GM21528 (cell line): ENCODE results near the gene PES1.
"Not testable (repeated sequence)": the region's sequence is repeated elsewhere in the genome, so short reads cannot be mapped to it uniquely, and the experiment has no call there.

Experiments
- ATAC-seq: cut with Tn5 transposase; IDR thresholded peaks from one replicate; pipeline ENCODE4 v1.9.1; 2021; ENCODE audit warnings: mild to moderate bottlenecking, moderate library complexity; ENCODE audit not compliant: unreplicated experiment, low FRiP score

The PES1 gene

DNA sequence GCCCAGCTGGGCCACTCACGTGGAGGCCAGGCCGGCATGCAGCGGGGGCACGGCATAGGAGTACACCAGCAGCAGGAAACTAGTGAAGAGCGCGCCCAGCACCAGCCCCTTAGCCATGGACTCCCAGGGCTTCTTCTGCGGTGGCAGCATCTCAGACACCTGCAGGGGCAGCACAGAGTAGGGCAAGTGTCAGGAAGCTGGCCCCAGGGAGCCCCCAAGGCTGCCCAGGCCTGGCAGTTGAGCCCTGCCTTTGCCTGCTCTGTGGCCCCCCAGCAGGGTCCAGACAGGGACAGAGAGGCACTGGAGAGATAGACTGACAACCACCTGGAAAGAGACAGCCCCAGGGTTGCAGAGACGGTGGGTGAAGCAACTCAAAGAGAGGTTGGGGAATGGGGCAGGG lies 34.5 kb downstream of the PES1 start:
- ATAC-seq, result no peak

DNA sequence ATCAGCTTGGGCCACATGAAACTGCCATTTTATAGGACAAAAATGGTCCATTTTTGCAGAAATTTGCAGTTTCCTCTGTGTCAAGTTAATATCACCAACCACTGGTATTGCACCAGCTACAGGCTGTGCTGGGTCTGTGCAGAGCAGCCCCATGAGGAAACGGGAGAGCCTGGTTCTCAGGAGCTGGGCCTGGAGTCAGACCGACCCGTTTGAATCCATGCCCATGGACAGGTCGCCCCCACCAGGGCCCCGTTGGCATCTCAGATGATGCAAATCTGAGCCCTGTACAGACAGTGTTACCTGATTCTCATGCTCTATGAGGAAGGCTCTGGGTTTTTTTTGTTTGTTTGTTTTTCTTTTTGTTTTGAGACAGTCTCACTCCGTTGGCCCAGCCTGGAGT lies 35.3 kb downstream of the PES1 start:
- ATAC-seq, result no peak

DNA sequence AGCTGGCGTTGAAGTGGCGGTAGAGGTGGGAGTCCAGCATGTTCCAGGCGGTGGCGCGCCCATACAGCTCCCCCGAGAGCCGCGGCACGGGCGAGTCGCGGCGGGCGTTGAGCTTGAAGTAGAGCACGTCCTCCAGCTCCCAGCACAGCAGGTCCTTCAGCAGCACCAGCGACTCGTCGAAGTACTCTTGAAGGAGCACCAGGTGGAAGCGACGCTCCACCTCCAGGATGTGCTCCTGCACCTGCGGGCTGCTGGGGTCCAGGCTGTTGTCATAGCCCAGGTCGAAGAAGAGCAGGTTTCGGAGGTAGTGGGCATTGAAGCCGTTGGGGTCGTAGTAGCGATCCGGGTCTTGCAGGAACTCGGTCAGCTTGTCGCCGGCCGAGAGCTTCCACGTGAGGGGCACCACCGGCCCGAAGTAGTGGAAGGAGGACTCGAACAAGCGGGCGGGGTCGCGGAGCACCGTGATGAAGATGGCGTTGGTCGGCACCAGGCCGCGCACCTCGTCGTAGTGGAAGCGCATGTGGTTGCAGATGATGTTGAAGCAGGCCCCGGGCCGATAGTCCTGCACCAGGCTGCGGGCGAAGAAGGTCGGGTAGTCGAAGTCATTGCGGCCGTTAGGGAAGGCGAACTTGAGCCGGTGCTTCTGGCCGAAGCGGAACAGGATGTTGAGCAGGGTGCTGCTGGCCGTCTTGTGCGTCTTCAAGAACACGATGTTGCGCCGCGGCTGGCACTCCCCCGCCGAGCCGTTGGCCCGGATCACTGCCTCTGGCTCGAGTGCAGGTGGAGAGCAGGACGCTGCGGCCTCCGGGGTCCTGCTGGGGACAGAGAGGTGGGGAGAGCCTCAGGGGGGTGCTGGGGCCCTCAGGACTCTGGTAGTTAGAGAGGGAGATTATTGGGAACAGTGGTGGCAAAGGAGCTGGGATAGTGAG lies 36.2 kb downstream of the PES1 start:
- ATAC-seq, result no peak

DNA sequence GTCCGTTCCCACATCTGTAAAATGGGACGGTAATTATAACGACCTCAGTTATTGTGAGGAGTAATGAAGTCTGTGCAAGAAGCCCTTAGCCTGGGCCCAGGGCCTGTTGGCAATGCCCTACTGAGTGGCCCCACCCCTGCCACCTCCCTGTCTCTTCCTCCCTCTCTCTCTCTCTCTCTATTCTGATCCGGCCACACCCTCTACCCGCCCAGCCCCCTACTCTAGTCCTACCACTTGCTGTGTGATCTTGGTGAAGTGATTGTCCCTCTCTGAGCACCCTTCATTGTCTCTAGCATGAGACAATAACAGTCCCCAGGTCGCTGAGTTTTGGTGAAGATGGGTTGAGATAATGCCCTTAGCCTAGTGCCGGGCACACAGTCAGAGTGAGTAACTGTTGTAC lies 37.7 kb downstream of the PES1 start:
- no peak for ATAC-seq

DNA sequence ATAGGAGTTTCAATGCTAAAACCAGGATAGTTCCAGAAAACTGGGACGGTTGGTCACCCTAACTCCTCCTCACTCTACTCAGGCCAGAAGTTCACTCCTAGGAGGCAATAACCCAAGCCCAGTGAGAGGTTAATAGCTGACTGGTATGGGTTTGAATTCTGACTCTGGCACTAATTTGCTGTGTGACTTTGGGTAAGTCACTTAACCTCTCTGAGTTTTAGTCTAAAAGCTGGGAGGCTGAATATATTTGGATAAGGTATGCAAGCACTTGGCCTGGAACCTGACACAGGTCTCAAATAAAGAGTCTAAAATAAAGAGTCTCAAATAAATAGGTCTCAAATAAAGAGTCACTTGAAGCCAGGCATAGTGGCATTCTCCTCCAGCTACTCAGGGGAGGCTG lies 39.0 kb downstream of the PES1 start:
- ATAC-seq, result no peak

DNA sequence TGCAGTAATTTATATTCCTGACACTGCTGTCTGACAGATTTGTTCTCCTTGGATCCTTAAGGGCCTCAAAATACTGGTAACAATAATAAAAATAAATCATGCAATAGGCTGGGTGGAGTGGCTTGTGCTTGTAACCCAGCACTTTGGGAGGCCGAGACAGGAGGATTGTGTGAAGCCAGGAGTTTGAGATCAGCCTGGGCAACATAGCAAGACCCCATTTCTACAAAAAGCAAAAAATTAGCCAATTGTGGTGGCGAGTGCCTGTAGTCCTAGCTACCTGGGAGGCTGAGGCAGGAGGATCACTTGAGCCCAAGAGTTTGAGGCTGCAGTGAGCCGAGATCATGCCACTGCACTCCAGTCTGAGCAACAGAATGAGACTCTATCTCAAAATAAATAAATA lies 39.9 kb downstream of the PES1 start:
- ATAC-seq, result not testable (repeated sequence)

DNA sequence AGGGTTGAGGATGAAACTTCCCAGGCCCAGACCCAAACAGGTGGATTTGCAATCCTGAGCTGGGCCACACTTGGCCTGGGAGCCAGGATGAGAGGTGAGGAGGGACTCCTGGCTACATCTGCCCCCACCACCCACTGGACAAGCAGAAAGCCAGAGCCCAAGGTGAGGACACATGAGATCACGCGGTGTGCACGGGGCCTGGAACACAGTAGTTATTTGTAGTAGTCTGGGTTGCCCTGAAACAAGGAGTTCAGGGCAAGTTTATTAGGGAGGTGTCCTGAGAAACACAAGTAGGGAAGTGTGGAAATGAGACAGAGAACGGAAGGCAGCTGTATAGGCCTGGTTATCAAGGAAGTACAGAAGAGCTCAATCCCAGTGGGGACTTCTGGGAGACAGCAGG lies 44.5 kb downstream of the PES1 start:
- no peak for ATAC-seq

DNA sequence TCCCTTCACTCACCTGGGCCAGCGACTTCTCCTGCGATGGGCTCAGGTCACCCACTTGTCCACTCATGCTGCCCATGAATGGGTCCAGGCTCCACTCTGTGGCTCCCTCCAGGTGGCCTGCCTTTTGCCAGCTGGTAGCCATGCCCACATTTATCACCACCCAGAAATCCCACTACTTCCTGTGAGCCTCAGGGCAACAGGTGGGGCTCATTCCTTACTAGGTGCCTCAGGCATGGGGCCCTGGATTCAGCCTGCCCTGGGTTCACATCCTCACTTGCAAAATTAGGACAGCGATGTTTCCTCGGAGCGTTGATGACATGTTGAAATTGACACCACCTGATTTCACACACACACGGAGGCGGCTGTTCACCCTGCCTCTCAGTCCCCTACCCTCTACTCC lies 45.1 kb downstream of the PES1 start, which contains the start of gene SEC14L6:
SEC14L6 (minus strand) TSS at position 126 of the 400 bp plus-strand sequence; CDS start at position 67, 59 bp downstream.
- no peak for ATAC-seq

DNA sequence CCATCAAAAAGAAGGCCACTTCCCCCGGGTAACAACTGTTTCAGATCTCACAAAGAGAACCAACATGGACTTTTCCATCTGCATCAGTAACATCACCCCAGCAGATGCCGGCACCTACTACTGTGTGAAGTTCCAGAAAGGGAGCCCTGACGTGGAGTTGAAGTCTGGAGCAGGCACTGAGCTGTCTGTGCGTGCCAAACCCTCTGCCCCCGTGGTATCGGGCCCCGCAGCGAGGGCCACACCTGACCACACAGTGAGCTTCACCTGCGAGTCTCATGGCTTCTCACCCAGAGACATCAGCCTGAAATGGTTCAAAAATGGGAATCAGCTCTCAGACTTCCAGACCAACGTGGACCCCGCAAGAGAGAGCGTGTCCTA lies 48.9 kb downstream of the PES1 start:
- ATAC-seq, result no peak

DNA sequence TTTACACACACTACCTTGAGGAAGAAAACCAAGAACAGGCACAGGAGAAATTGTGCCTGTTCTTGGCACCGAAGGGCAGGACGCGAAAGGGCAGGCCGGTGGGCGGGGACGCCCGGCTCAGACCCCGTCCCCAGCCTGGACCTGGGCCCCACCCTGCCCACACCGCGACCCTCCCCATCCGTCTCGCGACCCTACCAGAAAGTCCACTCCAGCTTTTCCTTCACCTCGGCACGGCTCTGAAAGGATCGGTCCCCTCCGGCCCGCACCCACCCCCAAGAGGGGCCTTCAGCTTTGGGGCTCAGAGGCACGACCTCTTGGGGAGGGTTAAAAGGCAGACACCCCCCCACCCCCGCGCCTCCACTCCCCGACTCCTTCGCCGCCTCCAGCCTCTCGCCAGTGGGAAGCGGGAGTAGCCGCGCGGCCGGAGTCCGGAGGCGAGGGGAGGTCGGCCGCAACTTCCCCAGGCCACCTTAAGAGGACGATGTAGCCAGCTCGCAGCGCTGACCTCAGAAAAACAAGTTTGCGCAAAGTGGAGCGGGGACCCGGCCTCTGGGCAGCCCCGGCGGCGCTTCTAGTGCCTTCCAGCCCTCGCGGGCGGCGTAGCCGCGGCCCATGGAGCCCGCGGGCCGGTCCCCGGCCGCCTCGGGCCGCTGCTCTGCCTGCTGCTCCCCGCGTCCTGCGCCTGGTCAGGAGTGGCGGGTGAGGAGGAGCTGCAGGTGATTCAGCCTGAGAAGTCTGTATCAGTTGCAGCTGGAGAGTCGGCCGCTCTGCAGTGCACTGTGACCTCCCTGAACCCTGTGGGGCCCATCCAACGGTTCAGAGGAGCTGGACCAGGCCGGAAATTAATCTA lies 49.5 kb downstream of the PES1 start:
- no peak for ATAC-seq

DNA sequence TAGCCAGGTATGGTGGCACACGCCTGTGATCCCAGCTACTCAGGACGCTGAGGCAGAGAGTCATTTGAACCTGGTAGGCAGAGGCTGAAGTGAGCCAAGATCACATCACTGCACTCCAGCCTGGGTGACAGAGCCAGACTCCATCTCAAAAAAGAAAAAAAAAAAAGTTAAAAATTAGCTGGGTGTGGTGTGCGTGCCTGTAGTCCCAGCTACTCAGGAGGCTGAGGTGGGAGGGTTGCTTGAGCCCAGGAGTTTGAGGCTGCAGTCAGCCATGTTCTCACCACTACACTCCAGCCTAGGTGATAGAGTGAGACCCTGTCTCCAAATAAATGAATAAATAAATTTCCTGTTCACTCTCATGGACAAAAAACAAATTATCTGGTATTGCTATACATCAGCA lies 50.2 kb downstream of the PES1 start:
- ATAC-seq, result not testable (repeated sequence)

DNA sequence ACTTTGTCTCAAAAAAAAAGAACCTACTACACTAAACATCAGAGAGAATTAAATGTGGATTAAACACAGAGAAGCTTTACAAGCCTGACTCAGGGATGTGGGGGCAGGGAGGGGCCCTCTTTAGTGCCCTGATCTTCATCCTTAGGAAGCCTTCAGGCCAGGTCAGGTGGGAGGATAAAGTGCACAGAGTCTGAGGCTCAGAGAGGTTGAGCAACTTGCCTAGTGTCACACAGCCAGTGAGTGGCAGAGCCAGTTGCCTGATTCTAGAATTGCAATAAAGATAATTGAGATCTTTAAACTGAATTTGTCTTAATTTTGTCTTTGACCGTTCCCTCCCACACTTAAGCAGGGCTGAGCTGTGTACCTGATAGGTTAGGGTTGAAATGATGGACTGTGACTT lies 52.3 kb downstream of the PES1 start:
- ATAC-seq, result no peak

DNA sequence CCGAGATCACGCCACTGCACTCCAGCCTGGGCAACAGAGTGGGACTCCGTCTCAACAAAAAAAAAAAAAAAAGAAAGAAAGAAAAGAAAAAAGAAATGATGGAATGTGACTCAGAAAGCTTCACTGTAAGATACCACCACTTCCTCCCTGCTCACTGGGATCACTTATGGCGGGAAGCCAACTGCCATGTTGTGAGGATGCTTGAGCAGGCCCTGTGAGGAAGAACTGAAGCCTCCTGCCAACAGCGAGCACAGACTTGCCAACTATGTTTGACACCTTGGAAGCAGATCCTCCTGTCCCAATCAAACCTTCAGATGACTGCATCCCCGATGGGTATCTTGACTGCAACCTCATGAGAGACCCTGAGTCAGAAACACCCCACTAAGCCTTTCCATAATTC lies 53.4 kb downstream of the PES1 start:
- ATAC-seq, result no peak

DNA sequence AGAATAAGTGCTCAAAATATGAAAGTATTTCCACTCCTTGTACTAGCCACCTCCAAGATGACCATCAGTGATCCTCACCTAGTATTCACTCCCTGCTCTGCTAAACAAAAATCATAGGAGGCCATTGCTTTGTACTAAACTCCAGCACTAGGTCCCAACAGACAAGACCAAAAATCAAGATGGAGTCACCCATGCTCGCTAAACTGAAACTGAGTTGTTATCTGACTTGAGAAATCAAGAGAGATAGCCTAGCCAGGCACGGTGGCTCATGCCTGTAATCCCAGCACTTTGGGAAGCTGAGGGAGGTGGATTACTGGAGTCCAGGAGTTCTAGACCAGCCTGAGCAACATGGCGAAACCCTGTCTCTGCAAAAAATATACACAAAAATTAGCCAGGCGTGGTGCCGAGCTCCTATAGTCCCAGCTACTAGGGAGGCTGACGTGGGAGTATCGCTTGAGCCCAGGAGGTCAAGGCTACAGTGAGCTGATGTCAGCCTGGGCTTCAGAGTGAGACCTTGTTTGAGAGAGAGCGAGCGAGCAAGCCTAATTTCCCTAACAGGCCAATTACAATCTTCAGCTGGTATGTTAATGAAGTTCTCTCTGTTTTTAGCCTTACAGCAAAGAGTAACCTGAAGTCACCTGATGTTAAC lies 54.5 kb downstream of the PES1 start:
- no peak for ATAC-seq

DNA sequence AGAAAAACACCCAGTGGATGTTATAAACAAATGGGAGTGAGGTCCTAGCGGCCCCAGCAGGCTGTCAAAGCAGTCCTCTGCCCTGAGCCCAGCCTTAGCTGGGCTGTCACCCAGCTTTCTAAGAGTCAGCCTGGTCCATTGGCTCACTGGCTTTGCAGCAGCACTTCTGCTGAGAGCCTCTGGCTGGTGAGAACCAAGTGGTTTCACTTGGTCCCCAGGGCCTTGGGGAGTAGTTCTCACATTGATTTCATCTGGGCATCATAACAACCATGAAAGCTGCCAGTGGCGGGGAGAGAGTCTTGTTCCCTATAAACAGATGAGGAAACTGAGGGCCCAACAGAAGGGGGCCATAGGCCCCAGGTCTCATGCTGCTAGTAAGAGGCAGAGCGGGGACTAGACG lies 56.5 kb downstream of the PES1 start:
- no peak for ATAC-seq

DNA sequence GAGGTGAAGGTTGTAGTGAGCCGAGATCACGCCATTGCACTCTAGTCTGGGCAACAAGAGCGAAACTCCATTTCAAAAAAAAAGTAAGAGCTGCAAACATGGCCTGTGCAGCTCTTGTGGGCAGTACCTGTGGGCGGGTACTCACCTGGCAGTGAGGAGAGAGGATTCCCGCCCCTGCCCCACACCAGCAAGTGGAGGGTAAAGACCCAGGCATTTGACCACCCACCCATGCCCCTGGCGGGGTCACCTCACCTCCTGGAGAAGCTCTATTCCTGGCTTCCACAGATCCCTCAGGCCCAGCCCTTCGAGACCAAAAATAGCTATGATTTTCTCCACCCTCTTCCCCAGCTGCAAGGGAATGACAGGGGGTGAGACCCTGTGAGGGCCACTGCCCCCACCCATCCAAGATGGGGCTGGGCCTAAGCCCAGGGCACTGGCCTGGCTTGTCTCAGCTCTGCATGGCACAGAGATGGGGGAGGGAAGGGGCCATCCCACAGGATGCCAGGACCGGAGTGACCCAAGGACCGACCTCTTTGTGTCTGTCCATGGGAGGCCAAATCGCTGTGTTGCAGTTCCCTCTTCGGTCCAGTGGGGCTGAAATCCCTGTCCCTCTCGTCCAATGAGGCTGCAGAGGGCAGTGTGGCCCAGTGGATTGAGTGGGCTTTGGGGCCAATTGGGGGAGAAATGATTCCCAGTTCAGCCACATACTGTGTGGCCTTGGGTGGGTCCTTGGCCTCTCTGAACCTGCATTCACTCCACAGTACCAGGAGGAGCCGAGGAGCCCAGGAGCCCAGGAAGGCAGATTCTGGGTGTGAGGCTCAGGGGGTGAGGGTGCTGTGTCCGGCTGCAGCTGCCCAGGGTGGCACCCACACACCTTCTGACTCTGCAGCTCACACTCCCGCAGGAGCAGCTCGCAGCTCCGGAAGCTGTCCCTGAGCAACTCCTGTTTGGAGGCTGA lies 59.8 kb downstream of the PES1 start:
- no peak for ATAC-seq

DNA sequence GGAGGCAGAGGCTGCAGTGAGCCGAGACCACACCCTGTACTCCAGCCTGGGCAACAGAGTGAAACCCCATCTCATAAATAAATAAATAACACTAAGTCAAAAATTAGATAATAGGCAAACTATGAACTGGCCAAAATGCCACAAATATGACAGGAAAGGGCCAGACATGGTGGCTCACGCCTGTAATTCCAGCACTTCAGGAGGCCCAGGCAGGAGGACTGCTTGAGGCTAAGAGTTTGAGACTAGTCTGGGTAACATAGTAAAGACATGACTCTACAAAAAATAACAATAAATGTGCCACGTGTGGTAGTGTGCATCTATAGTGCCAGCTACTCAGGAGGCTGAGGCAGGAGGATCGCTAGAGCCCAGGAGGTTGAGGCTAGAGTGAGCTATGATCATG lies 65.1 kb downstream of the PES1 start:
- no peak for ATAC-seq
